OCI-LY7 (cell line): ENCODE measurements around the gene HDAC4. TPM values are rescaled to one million over a fixed set of nuclear protein-coding genes. Genes with fewer than 3 reads are reported as not detected.

Experiments used
- BruUV-seq: library from RNA; stranded (reverse); fragments of 400-500 nt; replicated peaks from 2 replicates; lab custom pipeline; 2021; lab: Mats Ljungman, UMichigan
- CTCF ChIA-PET: fragments of 300-600 bp; sonication (Branson Sonifier 250); formaldehyde crosslinking; loops from one replicate; lab custom pipeline; 2022; ENCODE audit warnings: antibody characterized with exemption; ENCODE audit not compliant: unreplicated experiment; lab: Charles Lee
- POLR2A ChIA-PET: fragments of 300-600 bp; sonication (Branson Sonifier 250); formaldehyde crosslinking; loops from one replicate; lab custom pipeline; 2022; ENCODE audit warnings: antibody characterized with exemption; lab: Charles Lee
- DNase-seq: peaks from one replicate; pipeline ENCODE4 v3.0.0-alpha.2; 2015; ENCODE audit warnings: low spot score
- H2AFZ ChIP-seq: fragments of 200-600 bp; sonication (generic), shearing (Covaris generic); 2 replicates; pipeline ENCODE4 v1.6.1; 2014; ENCODE audit warnings: mild to moderate bottlenecking, antibody characterized with exemption, low read length, moderate library complexity
- H3K27ac ChIP-seq: fragments of 200-600 bp; sonication (generic); 2 replicates; pipeline ENCODE4 v1.5.1; 2014; ENCODE audit warnings: mixed run types, low read depth, mild to moderate bottlenecking, moderate library complexity, low read length, inconsistent platforms; ENCODE audit not compliant: poor library complexity, severe bottlenecking
- H3K36me3 ChIP-seq: fragments of 200-600 bp; sonication (generic); 2 replicates; pipeline ENCODE4 v1.6.1; 2014; ENCODE audit warnings: mild to moderate bottlenecking, antibody characterized with exemption, low read length, moderate library complexity, mixed read lengths; ENCODE audit not compliant: insufficient read depth
- H3K4me1 ChIP-seq: fragments of 200-600 bp; sonication (generic); 2 replicates; pipeline ENCODE4 v1.5.1; 2014; ENCODE audit warnings: mild to moderate bottlenecking, low read length; ENCODE audit not compliant: insufficient read depth, poor library complexity, severe bottlenecking
- H3K4me2 ChIP-seq: fragments of 200-600 bp; sonication (generic); 2 replicates; pipeline ENCODE4 v1.6.1; 2014; ENCODE audit warnings: mild to moderate bottlenecking, low read length
- H3K4me3 ChIP-seq: fragments of 200-600 bp; sonication (generic); 2 replicates; pipeline ENCODE4 v1.5.1; 2014; ENCODE audit warnings: mild to moderate bottlenecking, low read depth, low read length; ENCODE audit not compliant: poor library complexity, severe bottlenecking
- H3K79me2 ChIP-seq: fragments of 200-600 bp; sonication (generic); 2 replicates; pipeline ENCODE4 v1.6.1; 2016; ENCODE audit warnings: low read depth, mild to moderate bottlenecking, low read length, moderate library complexity, mixed read lengths; ENCODE audit not compliant: insufficient read depth
- H3K9me2 ChIP-seq: fragments of 200-600 bp; sonication (generic); 2 replicates; pipeline ENCODE4 v1.6.1; 2016; ENCODE audit warnings: mild to moderate bottlenecking, low read length, mixed read lengths; ENCODE audit not compliant: insufficient read depth
- H3K9me3 ChIP-seq: fragments of 200-600 bp; sonication (generic); 2 replicates; pipeline ENCODE4 v1.6.1; 2014; ENCODE audit warnings: mild to moderate bottlenecking, mixed run types, low read length, mixed read lengths
- H4K20me1 ChIP-seq: fragments of 200-600 bp; sonication (generic); 2 replicates; pipeline ENCODE4 v1.6.1; 2014; ENCODE audit warnings: mild to moderate bottlenecking, antibody characterized with exemption, low read length, moderate library complexity, mixed read lengths; ENCODE audit not compliant: insufficient read depth
- EZH2phosphoT487 ChIP-seq: fragments of 200-600 bp; sonication (generic); IDR thresholded peaks from 2 replicates; pipeline ENCODE4 v1.6.1; 2018; ENCODE audit warnings: low read depth, borderline replicate concordance, mild to moderate bottlenecking, mixed run types, antibody characterized with exemption, low read length, moderate library complexity, mixed read lengths
- intact Hi-C: fragments of 100-400 bp; cut with micrococcal nuclease; formaldehyde crosslinking; loops from one replicate; pipeline ENCODE4 v1.10.0; 2022; ENCODE audit not compliant: unreplicated experiment
- total RNA-seq, 2 experiments: library from RNA; depleted of rRNA in 1 of 2; stranded (reverse); fragments of >200 nt in 1 of 2; shearing (Covaris generic) in 1 of 2; gene quantifications; 2 replicates each; pipeline ENCODE4 v1.2.3, GENCODE V29; 2014 to 2022
- TF ChIP-seq, protein P1 (sequence below): fragments of 200-600 bp; sonication (generic); conservative IDR thresholded peaks from 2 replicates; pipeline ENCODE4 v1.5.1; 2014; ENCODE audit warnings: mild to moderate bottlenecking, antibody characterized with exemption, low read length, moderate library complexity, mixed read lengths

HDAC4 gene
- total RNA-seq, 2 experiments from 2014 or later = 10.2 to 20.6 TPM

- CTCF ChIA-PET = no interaction called here
- no TSS peak for BruUV-seq
- Histone ChIP-seq H3K9me3 (no peaks in the 10 kb centered on the region), H3K4me3 (no peak overlapping the region), H4K20me1 (no peaks in the 10 kb centered on the region), H3K27ac (no peak overlapping the region), H2AFZ (no peak overlapping the region), H3K9me2 (no peaks in the 10 kb centered on the region), H3K36me3 (no peaks in the 10 kb centered on the region), H3K4me2 (no peak overlapping the region), H3K79me2 (no peaks in the 10 kb centered on the region), H3K4me1 (no peaks in the 10 kb centered on the region)
- intact Hi-C loops = no loop called here
- POLR2A ChIA-PET = no interaction called here
- no peak for TF ChIP-seq EZH2phosphoT487
- TF ChIP-seq, protein P1, sequence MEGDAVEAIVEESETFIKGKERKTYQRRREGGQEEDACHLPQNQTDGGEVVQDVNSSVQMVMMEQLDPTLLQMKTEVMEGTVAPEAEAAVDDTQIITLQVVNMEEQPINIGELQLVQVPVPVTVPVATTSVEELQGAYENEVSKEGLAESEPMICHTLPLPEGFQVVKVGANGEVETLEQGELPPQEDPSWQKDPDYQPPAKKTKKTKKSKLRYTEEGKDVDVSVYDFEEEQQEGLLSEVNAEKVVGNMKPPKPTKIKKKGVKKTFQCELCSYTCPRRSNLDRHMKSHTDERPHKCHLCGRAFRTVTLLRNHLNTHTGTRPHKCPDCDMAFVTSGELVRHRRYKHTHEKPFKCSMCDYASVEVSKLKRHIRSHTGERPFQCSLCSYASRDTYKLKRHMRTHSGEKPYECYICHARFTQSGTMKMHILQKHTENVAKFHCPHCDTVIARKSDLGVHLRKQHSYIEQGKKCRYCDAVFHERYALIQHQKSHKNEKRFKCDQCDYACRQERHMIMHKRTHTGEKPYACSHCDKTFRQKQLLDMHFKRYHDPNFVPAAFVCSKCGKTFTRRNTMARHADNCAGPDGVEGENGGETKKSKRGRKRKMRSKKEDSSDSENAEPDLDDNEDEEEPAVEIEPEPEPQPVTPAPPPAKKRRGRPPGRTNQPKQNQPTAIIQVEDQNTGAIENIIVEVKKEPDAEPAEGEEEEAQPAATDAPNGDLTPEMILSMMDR = no peak
- DNase-seq = no peak
Observed at GRCh38 chr2:239093952-239094351, 306.9 kb downstream of the HDAC4 start.

DNA sequence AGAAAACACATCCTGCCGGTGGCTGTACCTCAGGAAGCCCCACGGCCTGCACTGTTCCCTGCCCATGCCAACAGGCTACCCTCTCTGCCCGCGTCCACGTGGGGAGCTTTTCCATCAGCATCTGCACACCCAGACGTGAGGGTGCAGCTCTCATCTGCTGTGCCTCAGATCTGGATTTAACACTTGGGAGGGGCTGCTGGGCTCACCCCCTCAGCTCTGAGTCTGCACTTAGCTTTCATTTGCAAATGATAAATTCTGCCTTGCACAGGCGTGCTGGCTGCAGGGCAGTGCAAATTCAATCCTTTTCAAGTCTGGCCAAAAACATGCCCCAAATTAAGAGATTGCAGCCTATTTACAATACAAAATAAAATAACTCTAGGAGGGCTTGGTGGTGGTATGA, 307.3 kb downstream of the HDAC4 start:
- no TSS peak for BruUV-seq

More for the DNA sequence above, 307.3 kb downstream of the HDAC4 start:
- intact Hi-C loops = no loop called here
- no peaks in the 10 kb centered on the region for H3K4me1 ChIP-seq
- H3K4me2 ChIP-seq = no peak overlapping the region
- H3K36me3 ChIP-seq = no peaks in the 10 kb centered on the region
- no peaks in the 10 kb centered on the region for H3K79me2 ChIP-seq
- no peak overlapping the region for H3K4me3 ChIP-seq
- H2AFZ ChIP-seq = no peak overlapping the region
- CTCF ChIA-PET = no interaction called here
- no peaks in the 10 kb centered on the region for H3K9me3 ChIP-seq
- no peaks in the 10 kb centered on the region for H3K9me2 ChIP-seq
- H3K27ac ChIP-seq = no peak overlapping the region
- TF ChIP-seq, protein P1 = no peak
- no peak for TF ChIP-seq EZH2phosphoT487
- H4K20me1 ChIP-seq = no peaks in the 10 kb centered on the region
- DNase-seq = no peak
- POLR2A ChIA-PET = no interaction called here
